HG02981 (cell line): ENCODE results near the gene FDXACB1.
"Not testable (repeated sequence)": the region's sequence is repeated elsewhere in the genome, so short reads cannot be mapped to it uniquely, and the experiment has no call there.

Experiments used
- ATAC-seq: cut with Tn5 transposase; IDR thresholded peaks from one replicate; pipeline ENCODE4 v1.9.1; 2021; ENCODE audit warnings: mild to moderate bottlenecking, moderate library complexity; ENCODE audit not compliant: unreplicated experiment

The FDXACB1 gene

DNA sequence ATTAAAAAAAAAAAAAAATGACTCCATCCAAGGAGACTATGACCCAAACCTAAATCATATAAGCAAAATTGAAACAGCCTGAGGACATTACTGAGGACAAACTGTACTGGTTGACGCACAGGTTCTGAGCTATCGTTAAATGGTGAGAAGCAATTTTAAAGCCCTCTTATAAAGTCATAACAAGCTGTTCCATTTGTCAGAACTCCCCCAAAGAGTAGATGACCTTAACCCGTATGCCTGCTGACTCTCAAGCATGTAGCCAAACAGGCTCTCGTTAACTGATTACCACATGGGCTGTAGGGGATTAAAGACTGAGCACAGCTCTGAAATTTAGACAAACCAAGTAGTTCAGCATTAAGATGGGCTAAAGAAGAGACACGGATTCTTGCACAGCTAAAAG lies 30.4 kb upstream of the FDXACB1 start:
- no peak for ATAC-seq

DNA sequence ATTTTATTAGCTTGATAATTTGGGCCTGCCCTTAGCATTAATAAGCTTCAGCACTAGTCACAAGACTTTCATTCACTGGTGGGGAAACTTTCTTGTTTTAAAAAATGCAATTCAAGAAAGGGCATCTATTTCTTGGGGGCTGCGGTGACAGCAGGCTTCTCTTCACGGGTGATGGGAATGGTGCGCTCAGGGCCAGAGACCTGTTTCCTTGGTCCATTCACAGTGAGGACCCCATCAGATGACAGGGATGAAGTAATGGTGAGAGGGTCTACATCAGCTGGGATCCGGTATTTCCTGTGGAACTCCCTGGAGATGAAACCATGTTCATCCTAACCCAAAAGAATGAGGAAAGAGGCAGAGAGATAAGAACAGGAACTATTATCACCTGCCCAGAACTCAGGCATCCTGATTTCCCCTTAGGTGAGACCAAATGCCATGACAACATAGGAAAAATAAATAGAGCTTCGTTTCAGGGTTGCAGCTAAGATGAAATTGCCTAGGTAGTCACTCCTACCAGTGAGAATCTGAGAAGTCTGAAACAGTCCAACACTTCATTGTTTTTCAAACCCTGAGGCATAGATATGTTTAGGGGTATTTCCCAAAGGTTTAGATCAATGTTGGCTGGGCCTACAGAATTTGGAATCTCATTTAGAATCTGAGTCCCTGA lies 29.8 kb upstream of the FDXACB1 start:
- ATAC-seq = no peak

DNA sequence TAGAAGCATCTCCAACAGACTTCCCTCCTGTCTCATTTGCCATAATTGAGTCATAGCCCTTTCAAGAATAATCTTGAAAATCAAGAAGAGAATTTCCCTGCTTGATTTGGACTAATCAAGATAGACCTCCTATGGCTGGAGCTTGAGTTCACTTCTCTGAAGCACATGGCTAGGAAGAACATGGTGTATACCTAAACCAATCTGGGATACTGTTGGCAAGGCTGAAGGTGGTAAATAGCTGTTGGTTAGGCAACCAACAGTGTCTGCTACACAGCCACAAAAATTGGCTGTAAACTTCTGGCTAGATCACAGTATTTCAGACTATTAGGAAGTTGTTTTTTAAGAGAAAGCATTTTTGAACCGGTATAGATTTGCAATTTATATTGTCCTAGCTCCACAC lies 27.7 kb upstream of the FDXACB1 start:
- no peak for ATAC-seq

DNA sequence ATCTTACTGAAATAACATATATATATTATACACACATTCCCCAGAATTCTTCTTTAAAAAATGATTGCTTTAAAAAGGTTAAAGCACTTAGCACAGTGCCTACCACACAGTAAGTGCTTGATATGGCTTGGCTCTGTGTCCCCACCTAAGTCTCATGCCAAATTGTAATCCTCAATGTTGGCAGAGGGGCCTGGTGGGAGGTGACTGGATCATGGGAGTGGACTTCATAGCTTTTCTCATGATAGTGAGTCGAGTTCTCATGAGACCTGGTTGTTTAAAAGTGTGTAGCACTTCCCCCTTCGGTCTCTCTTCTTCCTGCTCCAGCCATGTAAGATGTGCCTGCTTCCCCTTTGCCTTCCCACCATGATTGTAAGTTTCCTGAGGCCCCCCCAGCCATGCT lies 26.4 kb upstream of the FDXACB1 start:
- no peak for ATAC-seq

DNA sequence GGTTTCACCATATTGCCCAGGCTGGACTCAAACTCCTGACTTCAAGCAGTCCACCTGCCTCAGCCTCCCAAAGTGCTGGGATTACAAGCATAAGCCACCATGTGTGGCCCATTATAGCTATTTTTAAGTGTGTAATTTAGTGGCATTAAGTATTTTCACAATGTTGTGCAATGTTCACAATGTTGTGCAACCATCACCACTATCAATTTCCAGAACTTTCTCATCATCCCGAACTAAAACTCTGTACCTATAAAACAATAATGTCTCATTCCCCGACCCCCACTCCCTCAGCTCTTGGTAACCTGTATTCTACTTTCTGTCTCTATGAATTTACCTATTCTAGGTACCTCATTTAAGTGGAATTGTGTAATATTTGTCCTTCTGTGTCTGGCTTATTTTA lies 7.9 kb upstream of the FDXACB1 start:
- no peak for ATAC-seq

DNA sequence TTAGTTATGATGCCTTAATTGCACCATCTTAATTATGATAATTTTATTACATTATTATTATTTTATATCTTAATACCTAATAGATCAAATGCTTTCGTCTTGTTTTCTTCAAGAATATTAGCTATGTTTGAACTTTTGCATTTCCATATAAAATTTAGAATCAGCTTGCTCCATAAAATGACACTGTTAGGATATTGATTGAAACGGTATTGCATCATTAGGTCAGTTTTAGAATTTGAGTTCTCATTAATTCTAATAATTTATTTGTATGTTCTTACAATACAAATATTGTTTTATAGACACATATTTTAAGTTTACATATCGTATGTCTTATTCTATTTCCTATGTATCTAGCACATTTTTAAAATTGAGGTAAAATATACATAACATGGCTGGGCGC lies 7.1 kb upstream of the FDXACB1 start:
- no peak for ATAC-seq

DNA sequence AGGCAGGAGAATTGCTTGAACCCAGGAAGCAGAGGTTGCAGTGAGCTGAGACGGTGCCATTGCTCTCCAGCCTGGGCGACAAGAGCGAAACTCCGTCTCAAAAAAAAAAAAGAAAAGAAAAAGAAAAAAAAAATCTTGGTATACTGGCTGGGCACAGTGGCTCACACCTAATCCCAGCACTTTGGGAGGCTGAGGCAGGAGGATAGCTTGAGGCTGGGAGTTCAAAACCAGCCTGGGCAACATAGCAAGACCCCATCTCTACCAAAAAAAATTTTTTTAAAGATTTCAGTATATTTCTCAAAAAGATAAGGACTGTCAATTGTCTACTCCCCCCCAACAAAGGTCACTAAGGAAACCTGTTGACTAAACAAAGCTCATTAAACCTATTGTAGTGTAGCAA lies 6.1 kb upstream of the FDXACB1 start:
- ATAC-seq = not testable (repeated sequence)

DNA sequence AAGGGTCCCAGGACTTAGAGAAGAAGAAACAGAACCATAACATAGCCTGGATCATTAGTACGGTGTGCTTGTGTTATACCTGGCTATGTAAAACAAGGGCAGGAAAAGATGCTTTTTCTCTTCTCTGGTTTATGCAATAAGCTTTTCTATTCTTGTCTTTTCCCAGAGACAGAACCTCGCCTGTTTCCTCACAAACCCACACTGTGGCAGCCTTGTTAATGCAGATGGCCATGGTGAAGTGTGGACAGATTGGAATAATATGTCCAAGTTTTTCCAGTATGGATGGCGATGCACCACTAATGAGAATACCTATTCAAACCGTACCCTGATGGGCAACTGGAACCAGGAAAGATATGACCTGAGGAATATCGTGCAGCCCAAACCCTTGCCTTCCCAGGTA lies 3.2 kb upstream of the FDXACB1 start:
- no peak for ATAC-seq

DNA sequence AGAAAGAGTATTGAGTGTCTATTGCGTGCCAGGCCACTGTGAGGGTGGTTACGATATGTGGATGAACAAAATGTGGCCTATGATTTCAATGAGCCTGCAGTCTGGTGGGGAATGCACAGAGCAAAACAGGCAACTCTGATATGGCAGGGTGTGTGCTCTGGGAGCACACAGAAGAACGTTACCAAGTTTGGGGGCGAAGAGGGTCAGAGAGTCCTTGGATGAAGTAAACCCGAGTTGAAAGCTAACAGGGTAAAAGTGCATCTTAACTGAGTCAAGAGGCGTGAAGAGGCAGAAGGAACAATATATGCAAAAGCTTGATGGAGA lies 634 bp upstream of the FDXACB1 start:
- ATAC-seq = no peak

DNA sequence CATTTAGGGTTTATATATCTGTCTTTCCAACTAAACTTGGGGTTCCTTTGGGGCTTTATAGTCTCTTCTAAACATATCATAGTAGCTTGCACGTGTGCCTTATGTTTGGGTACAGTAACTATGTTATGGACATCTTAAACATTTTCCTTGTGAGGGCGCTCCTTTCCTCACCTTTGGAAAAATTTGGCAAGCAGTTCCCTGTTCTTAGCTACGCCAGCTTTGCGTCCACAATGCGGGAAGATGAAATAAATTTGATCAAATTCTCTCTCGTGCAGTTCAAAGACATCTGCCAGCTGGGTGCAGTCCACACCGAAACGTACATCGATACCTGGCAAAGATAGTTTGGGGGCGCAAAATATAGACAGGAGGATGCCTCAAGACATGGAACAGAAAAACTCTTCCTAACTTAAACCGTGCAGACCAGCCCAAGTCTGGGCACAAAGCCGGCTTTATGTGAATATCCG lies 548 bp downstream of the FDXACB1 start:
- ATAC-seq = peak; percentile 2

DNA sequence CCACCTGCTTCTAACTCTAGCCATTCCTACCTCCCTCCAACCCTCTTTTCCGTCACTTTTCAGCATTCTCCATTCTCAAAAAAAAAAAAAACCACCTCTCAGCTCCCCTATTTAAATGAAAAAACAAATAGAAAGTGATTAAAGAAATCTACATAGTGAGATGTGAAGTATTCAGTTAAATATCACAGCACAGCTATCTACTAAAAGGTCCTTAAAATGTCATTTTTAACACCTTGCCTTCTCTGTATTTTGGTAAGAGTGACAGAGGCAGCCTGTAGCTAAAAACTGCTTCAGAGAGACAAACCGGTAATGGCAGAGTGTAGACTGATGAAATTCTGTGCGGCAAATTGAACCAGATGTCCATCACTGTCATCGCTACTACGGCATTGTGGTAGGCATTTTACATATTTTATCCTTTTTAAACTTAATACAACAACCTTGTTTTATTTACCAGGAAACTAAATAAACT lies 7.2 kb downstream of the FDXACB1 start:
- no peak for ATAC-seq

DNA sequence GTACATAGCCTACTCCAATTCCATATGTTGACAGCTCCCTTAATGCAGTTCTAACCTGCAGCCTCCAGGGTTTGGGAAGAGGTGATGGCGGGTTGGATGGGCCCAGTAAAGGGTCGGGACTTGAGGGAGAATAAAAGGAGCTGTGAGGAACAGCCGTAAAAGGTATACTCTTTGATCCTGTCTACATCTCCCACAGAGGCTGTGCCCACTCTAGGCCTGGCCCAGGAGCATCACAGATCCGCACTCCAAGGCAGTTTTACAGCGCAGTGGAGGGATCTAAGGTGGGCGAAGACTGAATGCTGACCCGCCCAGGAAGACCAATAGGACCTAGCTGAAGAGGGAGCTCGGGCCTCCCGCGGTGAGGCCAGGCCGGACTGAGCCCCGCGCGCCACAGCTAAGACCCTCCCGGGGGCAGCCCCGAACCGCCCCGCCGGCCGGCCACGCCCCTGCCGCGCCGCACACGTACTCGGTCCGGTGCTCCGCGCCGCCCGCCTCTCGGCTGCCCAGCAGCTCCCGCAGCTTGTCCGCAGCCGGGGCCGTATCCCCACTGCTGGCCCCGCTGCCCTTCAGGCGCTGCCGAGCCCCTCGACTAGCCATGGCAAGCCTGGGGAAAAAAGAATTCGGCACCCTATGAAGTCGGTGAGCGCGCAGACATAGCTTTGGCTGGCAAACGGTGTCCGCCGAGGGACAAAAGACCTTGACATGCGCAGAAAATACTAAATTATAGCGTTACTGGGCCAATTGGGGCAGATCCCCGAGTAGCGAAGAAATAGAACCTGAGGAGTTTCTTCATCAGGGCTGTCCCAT lies 7.9 kb downstream of the FDXACB1 start, which contains the start of gene ALG9:
Gene ALG9, minus strand, starts transcription at position 696 of the 807 bp plus-strand sequence. Its CDS starts 99 bp downstream, at position 597.
- ATAC-seq = peak; percentile 79

DNA sequence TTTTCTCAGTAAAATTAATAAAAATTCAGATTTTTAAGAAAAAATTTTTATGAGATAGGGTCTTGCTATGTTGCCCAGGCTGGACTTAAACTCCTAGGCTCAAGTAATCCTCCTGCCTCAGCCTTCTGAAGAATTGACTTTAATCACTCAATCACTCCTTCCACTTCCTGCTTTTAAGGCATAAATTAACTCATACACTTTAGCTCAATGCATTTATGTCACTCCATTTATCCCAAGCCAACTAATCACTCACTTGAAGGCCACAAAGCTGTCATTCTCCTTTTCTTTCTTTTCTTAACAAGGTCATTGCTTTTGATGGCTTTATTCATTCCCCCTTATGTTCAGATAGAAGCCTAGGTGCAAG lies 8.5 kb downstream of the FDXACB1 start:
- peak; percentile 8 for ATAC-seq

DNA sequence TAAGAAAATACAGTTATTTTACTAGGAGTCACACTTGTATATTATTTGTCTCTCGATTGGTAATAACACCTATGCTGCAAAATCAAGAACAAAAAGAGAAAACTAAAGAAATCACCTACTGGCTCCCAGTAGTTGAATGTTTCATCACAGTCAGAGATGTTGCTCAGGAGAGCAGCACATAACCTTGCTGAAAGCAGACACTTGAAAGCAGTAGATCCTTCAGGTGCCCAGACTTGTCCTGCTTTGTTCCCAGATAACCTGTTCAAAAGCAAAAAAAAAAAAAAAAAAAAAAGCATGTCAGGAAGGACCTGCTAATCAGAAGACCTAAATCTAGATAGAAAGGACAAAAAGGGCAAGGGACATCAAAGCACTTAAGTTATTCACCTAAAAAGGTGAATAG lies 8.9 kb downstream of the FDXACB1 start:
- ATAC-seq = no peak

DNA sequence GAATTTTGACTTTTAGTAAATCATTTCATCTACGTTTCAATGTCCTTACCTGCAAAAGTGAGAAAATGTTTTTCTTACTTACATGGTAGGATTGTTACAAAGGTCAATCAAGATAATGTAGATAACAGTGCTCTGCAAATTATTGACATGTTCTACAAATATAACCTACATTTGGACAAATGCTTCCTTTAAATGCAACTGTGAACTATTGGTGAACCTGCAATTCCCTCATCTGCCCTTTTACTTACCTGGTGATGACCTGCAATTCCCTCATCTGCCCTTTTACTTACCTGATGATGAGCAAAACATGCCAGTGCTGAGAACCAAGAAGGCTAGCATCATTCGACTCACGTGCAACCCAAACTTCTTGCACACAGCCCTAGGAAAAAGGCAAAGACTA lies 18.7 kb downstream of the FDXACB1 start:
- no peak for ATAC-seq

DNA sequence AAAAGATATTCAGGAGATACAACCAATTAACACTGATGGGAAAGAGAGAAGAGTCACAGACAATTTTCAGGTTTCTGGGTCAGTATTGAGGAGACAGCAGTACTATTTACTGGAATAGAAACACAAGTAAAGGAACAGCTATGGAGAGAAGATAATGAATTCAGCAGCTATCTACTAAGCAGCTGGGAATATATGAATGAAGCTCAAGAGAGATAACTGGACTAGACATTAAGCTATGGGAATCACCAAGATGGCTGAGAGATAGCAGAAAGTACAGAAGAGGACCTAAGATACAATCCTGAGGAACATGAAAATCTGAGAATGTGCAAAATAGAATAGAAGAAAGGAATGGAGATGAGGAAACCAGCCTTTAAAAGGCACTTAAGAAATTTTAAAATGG lies 23.5 kb downstream of the FDXACB1 start:
- ATAC-seq = no peak

DNA sequence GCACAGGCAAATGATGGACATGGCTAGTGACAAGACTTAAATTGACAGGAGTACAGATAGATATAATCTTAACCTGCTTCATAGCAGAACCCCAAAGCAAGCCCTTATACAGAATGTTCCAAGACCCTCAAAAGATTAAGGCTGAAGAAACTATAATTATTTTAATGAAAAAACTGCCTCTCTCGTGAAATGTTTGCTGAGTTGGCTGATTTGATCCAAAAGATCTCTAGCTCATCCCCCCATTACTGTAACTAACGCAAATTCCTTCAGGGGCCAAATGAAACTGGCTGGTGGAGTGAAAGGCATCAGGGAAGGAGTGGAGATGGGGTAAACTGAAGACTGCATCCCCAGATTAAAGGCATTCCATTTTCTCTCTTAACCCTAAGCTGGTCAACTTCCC lies 26.9 kb downstream of the FDXACB1 start:
- no peak for ATAC-seq

DNA sequence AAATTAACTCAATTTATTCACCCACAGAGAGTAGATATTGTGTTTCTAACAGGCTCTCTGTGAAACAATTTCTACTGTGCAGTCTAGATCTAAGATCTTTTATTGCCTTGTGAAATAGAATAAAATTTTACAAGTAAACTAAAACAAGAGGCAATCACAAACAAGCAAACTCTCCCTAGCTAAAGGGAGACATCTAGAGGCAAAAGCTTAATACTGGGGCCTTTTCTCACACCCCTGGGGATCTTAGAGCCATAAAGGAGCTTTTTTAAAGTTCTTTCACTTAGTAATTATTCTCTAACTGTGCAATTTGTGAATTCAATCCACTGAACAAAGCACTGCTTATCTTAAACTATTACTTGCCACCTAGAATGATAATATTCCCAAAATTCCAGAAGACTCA lies 27.3 kb downstream of the FDXACB1 start:
- no peak for ATAC-seq

DNA sequence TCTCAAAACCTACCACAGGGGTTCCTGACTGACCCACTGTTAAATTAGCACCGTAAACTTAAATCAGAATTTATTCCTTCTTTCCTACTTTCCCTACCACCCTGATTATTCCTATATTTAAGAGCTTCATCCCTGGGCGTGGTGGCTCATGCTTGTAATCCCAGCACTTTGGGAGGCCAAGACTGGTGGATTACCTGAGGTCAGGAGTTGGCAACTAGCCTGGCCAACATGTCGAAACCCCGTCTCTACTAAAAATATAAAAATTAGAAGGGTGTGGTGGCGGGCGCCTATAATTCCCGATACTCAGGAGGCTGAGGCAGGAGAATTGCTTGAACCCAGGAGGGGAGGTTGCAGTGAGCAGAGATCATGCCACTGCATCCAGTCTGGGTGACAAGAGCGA lies 27.9 kb downstream of the FDXACB1 start:
- no peak for ATAC-seq

DNA sequence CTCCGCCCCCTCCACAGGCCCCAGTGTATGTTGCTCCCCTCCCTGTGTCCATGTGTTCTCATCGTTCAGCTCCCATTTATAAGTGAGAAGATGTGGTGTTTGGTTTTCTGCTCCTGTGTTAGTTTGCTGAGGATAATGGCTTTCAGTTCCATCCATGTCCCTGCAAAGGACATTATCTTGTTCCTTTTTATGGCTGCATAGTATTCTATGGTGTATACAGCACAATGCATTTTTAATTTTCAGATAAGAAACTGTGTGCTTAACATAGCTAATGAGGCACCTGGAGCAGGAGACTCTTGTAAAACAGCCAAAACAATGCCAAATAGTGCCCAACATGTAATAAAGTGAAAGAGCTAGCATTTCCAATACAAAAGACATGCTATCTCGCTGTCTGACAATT lies 29.3 kb downstream of the FDXACB1 start:
- ATAC-seq = no peak

DNA sequence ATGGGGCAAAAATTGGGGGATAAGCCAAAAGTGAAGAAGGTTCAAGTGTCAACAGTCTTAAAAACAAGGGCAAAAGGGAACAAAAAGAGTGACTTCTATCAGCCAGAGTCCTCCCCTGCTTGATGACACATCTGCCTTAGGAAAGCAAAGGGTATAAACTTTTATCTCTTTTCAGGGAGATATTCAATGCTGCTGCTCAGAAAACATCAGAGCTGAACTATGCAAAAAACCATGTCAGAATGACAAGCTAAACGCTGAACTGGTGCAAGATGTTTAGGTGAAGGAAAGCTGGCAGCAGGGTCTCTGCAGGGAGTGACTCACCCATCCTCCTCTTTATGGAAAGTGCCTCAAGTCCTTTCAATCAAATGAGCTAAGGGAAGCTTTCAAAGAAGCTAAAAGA lies 32.3 kb downstream of the FDXACB1 start:
- ATAC-seq = no peak

DNA sequence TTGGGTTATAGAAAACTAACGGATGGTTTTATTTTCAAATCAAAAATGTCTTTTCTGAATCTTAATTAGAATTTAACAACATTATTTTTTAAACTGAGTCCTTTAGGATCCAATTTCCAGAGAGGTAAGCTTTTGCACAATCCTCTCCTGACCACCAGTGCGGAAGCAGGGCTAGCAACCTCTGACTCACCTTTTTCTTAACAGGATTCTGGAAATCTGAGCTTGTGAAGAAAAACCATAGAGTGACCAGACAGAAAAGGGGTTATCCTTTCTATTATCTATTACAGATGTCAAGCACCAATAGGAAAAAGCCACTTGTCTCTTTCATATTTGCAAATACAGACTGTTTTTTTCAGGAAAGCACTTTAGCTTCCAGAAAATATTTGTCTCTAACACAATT lies 32.9 kb downstream of the FDXACB1 start:
- ATAC-seq = no peak
